BLaER1 treated with 17β-estradiol and CSF1 and Interleukin-3, amounts not matched to agents 10 nM and 100 nM (cell line): Measurements from ENCODE around the gene FAM193B.
A peak's percentile ranks its signal among the peaks of the same experiment; 100 is the strongest.

Experiments used
- H3K27ac ChIP-seq, 11 experiments: shearing (Covaris generic); formaldehyde crosslinking; 2 replicates each; pipeline ENCODE4 v1.8.1; 2022
- H3K27me3 ChIP-seq, 11 experiments: shearing (Covaris generic); formaldehyde crosslinking; 2 replicates each; pipeline ENCODE4 v1.8.1; 2022
- H3K36me3 ChIP-seq, 11 experiments: shearing (Covaris generic); formaldehyde crosslinking; 2 replicates each; pipeline ENCODE4 v1.8.1; 2022
- H3K4me1 ChIP-seq, 10 experiments: shearing (Covaris generic); formaldehyde crosslinking; 2 replicates each; pipeline ENCODE4 v1.8.1; 2022
- H3K4me2 ChIP-seq, 11 experiments: shearing (Covaris generic); formaldehyde crosslinking; 2 replicates each; pipeline ENCODE4 v1.8.1; 2022
- H3K4me3 ChIP-seq, 10 experiments: shearing (Covaris generic); formaldehyde crosslinking; 2 replicates each; pipeline ENCODE4 v1.8.1; 2022
- H3K9ac ChIP-seq, 11 experiments: shearing (Covaris generic); formaldehyde crosslinking; 2 replicates each; pipeline ENCODE4 v1.8.1; 2022
- H3K9me3 ChIP-seq, 11 experiments: shearing (Covaris generic); formaldehyde crosslinking; replicated peaks in 1 of 11; 2 replicates each; pipeline ENCODE4 v1.8.1; 2022
- H4K20me1 ChIP-seq, 11 experiments: shearing (Covaris generic); formaldehyde crosslinking; 2 replicates each; pipeline ENCODE4 v1.8.1; 2022
- Cebpa-rat ChIP-seq, 11 experiments: shearing (Covaris generic); IDR thresholded peaks; 2 replicates each; pipeline ENCODE4 v1.8.1; 2022

Gene FAM193B

GRCh38 chr5:177470759-177471536 is 83.4 kb downstream of the FAM193B start:
- no peak for TF ChIP-seq Cebpa-rat (IDR thresholded peaks at IDR 0.05)
- Histone ChIP-seq H3K4me1 (peaks cover 53 to 60% (median 57%) of the 10 kb centered on the region in 10 experiments), H3K4me3 (peak overlapping the region in 8 of 10 experiments; percentile 75 to 92 (median 78); a peak in 15 of 20 replicates), H3K9ac (peak overlapping the region in 9 of 11 experiments; percentile 84 to 100 (median 97); a peak in 16 of 22 replicates), H4K20me1 (peaks cover 11 to 69% (median 63%) of the 10 kb centered on the region in 11 experiments; a peak in 21 of 22 replicates), H3K36me3 (peaks cover 17 to 64% (median 59%) of the 10 kb centered on the region in 11 experiments), H3K4me2 (peak overlapping the region; percentile 94 to 100 (median 99)), H3K9me3 (peaks cover 0 to 18% (median 11%) of the 10 kb centered on the region in 11 experiments; a peak in 16 of 22 replicates), H3K27me3 (no peaks in the 10 kb centered on the region), H3K27ac (peak overlapping the region in 8 of 11 experiments; percentile 63 to 99 (median 98); a peak in 16 of 22 replicates)
